ACC112 (cell line): Measurements from ENCODE around the gene MAML1.

Source experiments
- H2AFZ ChIP-seq: fragments of 200-600 bp; sonication (generic); one replicate; pipeline ENCODE4 v1.6.0; 2017; ENCODE audit warnings: antibody characterized with exemption, low read length; ENCODE audit not compliant: unreplicated experiment
- H3K27ac ChIP-seq: fragments of 200-600 bp; sonication (generic); 2 replicates; pipeline ENCODE4 v1.5.1; 2014; ENCODE audit warnings: low read depth, mild to moderate bottlenecking, antibody characterized with exemption, low read length, moderate library complexity
- H3K27me3 ChIP-seq: fragments of 200-600 bp; sonication (generic); 2 replicates; pipeline ENCODE4 v1.6.1; 2014; ENCODE audit warnings: mild to moderate bottlenecking, antibody characterized with exemption, low read length, moderate library complexity, mixed read lengths; ENCODE audit not compliant: insufficient read depth
- H3K36me3 ChIP-seq: fragments of 200-600 bp; sonication (generic); 2 replicates; pipeline ENCODE4 v1.6.1; 2016; ENCODE audit warnings: mild to moderate bottlenecking, antibody characterized with exemption, low read length, moderate library complexity, mixed read lengths; ENCODE audit not compliant: insufficient read depth
- H3K4me1 ChIP-seq: fragments of 200-600 bp; sonication (generic); one replicate; pipeline ENCODE4 v1.6.1; 2016; ENCODE audit warnings: low read length, mixed read lengths; ENCODE audit not compliant: insufficient read depth, unreplicated experiment, control insufficient read depth
- H3K4me3 ChIP-seq: fragments of 200-600 bp; sonication (generic); 2 replicates; pipeline ENCODE4 v1.5.1; 2014; ENCODE audit warnings: mild to moderate bottlenecking, low read depth, low read length
- H3K79me2 ChIP-seq: fragments of 200-600 bp; sonication (generic); one replicate; pipeline ENCODE4 v1.6.0; 2016; ENCODE audit warnings: low read length; ENCODE audit not compliant: control insufficient read depth, unreplicated experiment, insufficient read depth

Gene MAML1

GRCh38 chr5:179805070-179805528 is 72.5 kb downstream of the MAML1 start:
- H2AFZ ChIP-seq: no peak overlapping the region
- peaks cover 45% of the 10 kb centered on the region for H3K79me2 ChIP-seq
- peaks cover 29% of the 10 kb centered on the region for H3K4me1 ChIP-seq
- H3K27me3 ChIP-seq: no peaks in the 10 kb centered on the region
- peak overlapping the region; percentile 84 for H3K4me3 ChIP-seq
- peak overlapping the region; percentile 64; the same call in 1 of the 2 replicates for H3K27ac ChIP-seq
- H3K36me3 ChIP-seq: 0 out of 2 replicates have a peak, but pooled peaks cover 4% of the 10 kb centered on the region

- Histone ChIP-seq H3K36me3 (0 out of 2 replicates have a peak, but pooled peaks cover 2% of the 10 kb centered on the region), H2AFZ (peak overlapping the region; percentile 60), H3K27me3 (no peaks in the 10 kb centered on the region), H3K27ac (peak overlapping the region; percentile 64), H3K4me1 (peaks cover 29% of the 10 kb centered on the region), H3K4me3 (peak overlapping the region; percentile 84), H3K79me2 (peaks cover 45% of the 10 kb centered on the region)
Observed at GRCh38 chr5:179805529-179806249, 73.1 kb downstream of the MAML1 start.

GRCh38 chr5:179806250-179807048 is 73.8 kb downstream of the MAML1 start, which contains the start of gene MGAT4B:
TSS of gene MGAT4B (minus strand) at chr5:179806866. CDS start at chr5:179806583, 283 bp downstream.
- peaks cover 29% of the 10 kb centered on the region for H3K4me1 ChIP-seq
- no peaks in the 10 kb centered on the region for H3K27me3 ChIP-seq
- peak within 1 kb of the TSS; percentile 72 for H3K27ac ChIP-seq

GRCh38 chr5:179812135-179812825 is 79.7 kb downstream of the MAML1 start:
- Histone ChIP-seq H3K79me2 (peaks cover 3% of the 10 kb centered on the region), H3K36me3 (peaks cover 3% of the 10 kb centered on the region; the same call in 1 of the 2 replicates), H3K27me3 (no peaks in the 10 kb centered on the region), H3K4me1 (peaks cover 2% of the 10 kb centered on the region), H2AFZ (no peak overlapping the region), H3K4me3 (no peak overlapping the region), H3K27ac (no peak overlapping the region)

More at GRCh38 chr5:179806250-179807048, 73.8 kb downstream of the MAML1 start, which contains the start of gene MGAT4B:
- Histone ChIP-seq H3K79me2 (peaks cover 48% of the 10 kb centered on the region), H3K36me3 (no peaks in the 10 kb centered on the region), H3K4me3 (peak within 1 kb of the TSS; percentile 84), H2AFZ (peak within 1 kb of the TSS; percentile 89)

GRCh38 chr5:179812997-179813607 is 80.5 kb downstream of the MAML1 start:
- H3K27me3 ChIP-seq: no peaks in the 10 kb centered on the region
- H3K4me1 ChIP-seq: peaks cover 8% of the 10 kb centered on the region
- no peak overlapping the region for H3K27ac ChIP-seq
- H3K36me3 ChIP-seq: peaks cover 3% of the 10 kb centered on the region; the same call in 1 of the 2 replicates
- no peak overlapping the region for H2AFZ ChIP-seq
- peaks cover 3% of the 10 kb centered on the region for H3K79me2 ChIP-seq
- no peak overlapping the region for H3K4me3 ChIP-seq

GRCh38 chr5:179814090-179814489 is 81.5 kb downstream of the MAML1 start:
- H3K79me2 ChIP-seq: peaks cover 3% of the 10 kb centered on the region
- H3K4me1 ChIP-seq: peaks cover 16% of the 10 kb centered on the region
- H3K36me3 ChIP-seq: peaks cover 3% of the 10 kb centered on the region; the same call in 1 of the 2 replicates
- H3K27me3 ChIP-seq: no peaks in the 10 kb centered on the region
- H3K27ac ChIP-seq: no peak overlapping the region
- no peak overlapping the region for H2AFZ ChIP-seq
- no peak overlapping the region for H3K4me3 ChIP-seq

GRCh38 chr5:179815491-179816249 is 83.0 kb downstream of the MAML1 start:
- Histone ChIP-seq H3K27ac (no peak overlapping the region), H3K27me3 (no peaks in the 10 kb centered on the region), H3K4me1 (peaks cover 30% of the 10 kb centered on the region), H2AFZ (no peak overlapping the region), H3K36me3 (peaks cover 3% of the 10 kb centered on the region; the same call in 1 of the 2 replicates), H3K4me3 (no peak overlapping the region), H3K79me2 (peaks cover 10% of the 10 kb centered on the region)

- Histone ChIP-seq H3K36me3 (peaks cover 7% of the 10 kb centered on the region; the same call in 1 of the 2 replicates), H3K4me3 (no peak overlapping the region), H3K79me2 (peaks cover 14% of the 10 kb centered on the region), H3K27me3 (no peaks in the 10 kb centered on the region), H2AFZ (no peak overlapping the region), H3K4me1 (peaks cover 30% of the 10 kb centered on the region), H3K27ac (no peak overlapping the region)
Observed at GRCh38 chr5:179816401-179816795, 83.8 kb downstream of the MAML1 start.

- H2AFZ ChIP-seq: no peak overlapping the region
- 0 out of 2 replicates have a peak overlapping the region, but pooled peaks have one; percentile 14 for H3K4me3 ChIP-seq
- H3K27me3 ChIP-seq: no peaks in the 10 kb centered on the region
- H3K27ac ChIP-seq: no peak overlapping the region
- H3K36me3 ChIP-seq: peaks cover 8% of the 10 kb centered on the region
- H3K79me2 ChIP-seq: peaks cover 19% of the 10 kb centered on the region
- H3K4me1 ChIP-seq: peaks cover 30% of the 10 kb centered on the region
Observed at GRCh38 chr5:179816796-179817469, 84.3 kb downstream of the MAML1 start.
